Epidermal melanocyte (primary cell): Measurements from ENCODE around the gene CPN2.
A peak's percentile ranks its signal among the peaks of the same experiment; 100 is the strongest.

Source experiments
- DNase-seq: peaks from one replicate; pipeline ENCODE4 v3.0.0; 2011; ENCODE audit warnings: low spot score; ENCODE audit not compliant: insufficient read length

Gene CPN2

GRCh38 chr3:194296454-194297263, 54.5 kb downstream of the CPN2 start:
- peak; percentile 60 for DNase-seq

GRCh38 chr3:194294895-194295214, 56.3 kb downstream of the CPN2 start:
- no peak for DNase-seq

- DNase-seq, result no peak
These were observed 56.8 kb downstream of the CPN2 start for GRCh38 chr3:194294199-194294894.

GRCh38 chr3:194293546-194294198, 57.5 kb downstream of the CPN2 start:
- DNase-seq, result no peak

GRCh38 chr3:194292331-194292730, 58.8 kb downstream of the CPN2 start:
- DNase-seq, result no peak
